GM06990 (cell line): ENCODE measurements around the gene KLHL11.

Experiments
- DNase-seq: peaks from one replicate; pipeline ENCODE4 v3.0.0-alpha.2; 2011; ENCODE audit not compliant: insufficient read length; ENCODE audit errors: extremely low read depth
- H3K27me3 ChIP-seq: replicated peaks from 2 replicates; pipeline ENCODE4 v1.6.0; 2011; ENCODE audit warnings: low read length; ENCODE audit not compliant: control insufficient read depth, insufficient read depth
- H3K36me3 ChIP-seq: 2 replicates; pipeline ENCODE4 v1.5.1; 2011; ENCODE audit warnings: low read length; ENCODE audit not compliant: control insufficient read depth, insufficient read depth
- H3K4me3 ChIP-seq: replicated peaks from 2 replicates; pipeline ENCODE4 v1.5.1; 2011; ENCODE audit warnings: low read depth, mild to moderate bottlenecking, control low read depth, low read length
- CTCF ChIP-seq: IDR thresholded peaks from 2 replicates; pipeline ENCODE4 v1.5.1; 2011; ENCODE audit warnings: low read length, control low read depth, mild to moderate bottlenecking, inconsistent platforms; ENCODE audit not compliant: insufficient read depth, poor library complexity, severe bottlenecking

Gene KLHL11

DNA sequence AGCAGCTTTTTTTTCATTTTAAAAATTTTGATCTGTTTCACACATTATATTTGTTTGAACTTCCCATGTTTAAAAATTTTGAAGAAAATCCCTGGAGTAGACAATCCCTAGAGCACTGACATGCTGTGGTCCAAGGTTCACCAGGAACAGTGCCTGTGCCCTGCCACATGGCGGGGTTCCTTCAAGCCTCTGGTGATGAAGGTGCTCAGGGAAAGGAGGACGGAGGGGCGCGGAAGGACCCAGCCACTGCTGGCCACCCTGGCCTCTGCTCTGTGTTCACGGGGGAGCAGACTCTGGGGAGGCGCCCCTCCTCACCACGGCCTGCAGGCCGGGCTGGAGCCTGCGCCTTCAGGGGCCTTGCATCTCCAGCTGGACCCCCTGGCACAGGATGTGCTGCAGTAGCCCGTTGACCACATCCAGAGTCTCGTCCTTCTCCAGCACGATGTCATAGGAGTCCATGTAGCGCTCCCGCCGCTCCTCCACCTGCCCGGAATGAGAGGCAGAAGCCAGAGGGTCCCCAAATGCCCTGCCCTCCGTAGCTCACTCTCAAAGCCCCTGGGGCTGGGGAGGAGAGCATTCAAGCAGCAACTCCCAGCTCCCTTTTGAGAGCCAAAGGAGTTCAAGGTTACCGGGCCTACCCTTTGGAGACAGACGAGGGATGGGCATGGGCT, 39.9 kb downstream of the KLHL11 start:
- no peak for DNase-seq
- H3K4me3 ChIP-seq: no peak overlapping the region
- H3K36me3 ChIP-seq: peaks cover 8% of the 10 kb centered on the region
- no peak for TF ChIP-seq CTCF
- no peaks in the 10 kb centered on the region for H3K27me3 ChIP-seq

GRCh38 chr17:41824086-41824485, 41.1 kb downstream of the KLHL11 start:
- H3K4me3 ChIP-seq: no peak overlapping the region
- no peaks in the 10 kb centered on the region for H3K27me3 ChIP-seq
- peaks cover 8% of the 10 kb centered on the region for H3K36me3 ChIP-seq
- no peak for DNase-seq
- no peak for TF ChIP-seq CTCF

DNA sequence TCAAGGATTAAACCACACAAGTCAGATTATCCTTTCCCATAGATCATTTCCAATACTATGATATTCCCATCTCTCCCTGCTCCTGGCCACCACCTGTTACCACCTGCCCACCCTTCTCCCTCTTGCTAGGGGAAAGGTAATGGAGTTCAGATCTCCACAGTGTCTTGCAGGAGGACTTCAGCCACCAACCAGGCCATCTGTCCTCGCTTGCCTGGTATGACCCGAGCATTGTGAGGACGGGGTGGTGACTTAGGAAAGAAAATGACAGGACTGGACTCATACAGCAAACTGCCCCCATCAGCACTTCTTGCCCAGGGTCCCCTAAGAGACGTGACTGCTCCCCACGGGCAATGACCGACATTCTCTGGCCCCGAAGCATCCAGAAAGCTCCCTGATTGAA, 41.6 kb downstream of the KLHL11 start:
- TF ChIP-seq CTCF: no peak
- DNase-seq: no peak
- no peaks in the 10 kb centered on the region for H3K27me3 ChIP-seq
- H3K36me3 ChIP-seq: peaks cover 7% of the 10 kb centered on the region
- H3K4me3 ChIP-seq: no peak overlapping the region

GRCh38 chr17:41823141-41823524, 42.1 kb downstream of the KLHL11 start:
- no peak overlapping the region for H3K4me3 ChIP-seq
- DNase-seq: no peak
- no peaks in the 10 kb centered on the region for H3K27me3 ChIP-seq
- H3K36me3 ChIP-seq: peaks cover 6% of the 10 kb centered on the region
- TF ChIP-seq CTCF: no peak

DNA sequence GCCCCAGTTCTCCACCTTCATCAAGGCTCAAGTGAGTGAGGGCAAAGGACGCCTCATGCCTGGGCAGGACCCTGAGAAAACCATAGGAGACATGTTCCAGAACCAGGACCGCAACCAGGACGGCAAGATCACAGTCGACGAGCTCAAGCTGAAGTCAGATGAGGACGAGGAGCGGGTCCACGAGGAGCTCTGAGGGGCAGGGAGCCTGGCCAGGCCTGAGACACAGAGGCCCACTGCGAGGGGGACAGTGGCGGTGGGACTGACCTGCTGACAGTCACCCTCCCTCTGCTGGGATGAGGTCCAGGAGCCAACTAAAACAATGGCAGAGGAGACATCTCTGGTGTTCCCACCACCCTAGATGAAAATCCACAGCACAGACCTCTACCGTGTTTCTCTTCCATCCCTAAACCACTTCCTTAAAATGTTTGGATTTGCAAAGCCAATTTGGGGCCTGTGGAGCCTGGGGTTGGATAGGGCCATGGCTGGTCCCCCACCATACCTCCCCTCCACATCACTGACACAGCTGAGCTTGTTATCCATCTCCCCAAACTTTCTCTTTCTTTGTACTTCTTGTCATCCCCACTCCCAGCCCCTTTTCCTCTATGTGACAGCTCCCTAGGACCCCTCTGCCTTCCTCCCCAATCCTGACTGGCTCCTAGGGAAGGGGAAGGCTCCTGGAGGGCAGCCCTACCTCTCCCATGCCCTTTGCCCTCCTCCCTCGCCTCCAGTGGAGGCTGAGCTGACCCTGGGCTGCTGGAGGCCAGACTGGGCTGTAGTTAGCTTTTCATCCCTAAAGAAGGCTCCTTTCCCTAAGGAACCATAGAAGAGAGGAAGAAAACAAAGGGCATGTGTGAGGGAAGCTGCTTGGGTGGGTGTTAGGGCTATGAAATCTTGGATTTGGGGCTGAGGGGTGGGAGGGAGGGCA, 42.7 kb downstream of the KLHL11 start:
- Histone ChIP-seq H3K36me3 (peaks cover 4% of the 10 kb centered on the region), H3K4me3 (no peak overlapping the region), H3K27me3 (no peaks in the 10 kb centered on the region)
- no peak for DNase-seq
- TF ChIP-seq CTCF: no peak
